ENCODE results near the gene NMRK2.

- no peak for TF ChIP-seq CTCF (IDR thresholded peaks at IDR 0.05)
- TF ChIP-seq EZH2 (IDR thresholded peaks at IDR 0.05; ENCODE audit: borderline replicate concordance, insufficient read depth, low read depth, low read length, poor library complexity, severe bottlenecking) = no peak
Observed at GRCh38 chr19:3983936-3984583, 51.2 kb downstream of the NMRK2 start.
